Naive thymus-derived CD8-positive, alpha-beta T cell (primary cell): ENCODE results near the gene PARP15. TPM values are rescaled to one million over a fixed set of nuclear protein-coding genes. Genes with fewer than 3 reads are reported as not detected.
A peak's percentile ranks its signal among the peaks of the same experiment; 100 is the strongest.
"Not testable (repeated sequence)": the region's sequence is repeated elsewhere in the genome, so short reads cannot be mapped to it uniquely, and the experiment has no call there.

Experiments
- ATAC-seq, 2 donors: fragments of 150-1000 bp; cut with Tn5 transposase in 1 of 2; sonication (Bioruptor Pico), chemical (Tn5 transposase) in 1 of 2; 1 replicate in 1 of 2; 2 replicates in 1 of 2; pipeline ENCODE4 v1.10.0; 2021; ENCODE audit warnings: mild to moderate bottlenecking in 2 of 2, moderate library complexity in 2 of 2
- POLR2A ChIA-PET: fragments of 350-600 bp; sonication (Branson Sonifier 250); formaldehyde crosslinking; loops from one replicate; lab custom pipeline; 2021; ENCODE audit warnings: antibody characterized with exemption; lab: Charles Lee
- DNase-seq, 10 donors: peaks; one replicate each; pipeline versions ENCODE4 v3.0.0 to v3.0.0-alpha.2; 2020 to 2022
- H3K27ac Mint-ChIP-seq, 10 donors: one replicate each; pipeline ENCODE4 v1.8.0; 2020 to 2022; ENCODE audit warnings: mild to moderate bottlenecking in 10 of 10, mixed read lengths in 10 of 10, moderate library complexity in 4 of 10, inconsistent platforms in 1 of 10
- H3K27me3 Mint-ChIP-seq, 5 donors: one replicate each; pipeline ENCODE4 v1.8.0; 2021 to 2022; ENCODE audit warnings: mixed read lengths in 5 of 5
- H3K36me3 Mint-ChIP-seq, 3 donors: one replicate each; pipeline ENCODE4 v1.8.0; 2020 to 2022; ENCODE audit warnings: mixed read lengths in 3 of 3, mild to moderate bottlenecking in 2 of 3, inconsistent platforms in 1 of 3
- H3K4me1 Mint-ChIP-seq, 4 donors: one replicate each; pipeline ENCODE4 v1.8.0; 2021 to 2022; ENCODE audit warnings: mixed read lengths in 4 of 4
- H3K4me3 Mint-ChIP-seq, 10 donors: one replicate each; pipeline ENCODE4 v1.8.0; 2020 to 2022; ENCODE audit warnings: mild to moderate bottlenecking in 10 of 10, mixed read lengths in 10 of 10, moderate library complexity in 6 of 10, inconsistent platforms in 1 of 10
- H3K9me3 Mint-ChIP-seq, 9 donors: one replicate each; pipeline ENCODE4 v1.8.0; 2020 to 2022; ENCODE audit warnings: mixed read lengths in 9 of 9, mild to moderate bottlenecking in 3 of 9, inconsistent platforms in 1 of 9, moderate library complexity in 1 of 9
- polyA plus RNA-seq, 3 donors: library from polyadenylated mRNA; unstranded; fragments of 300-500 nt; fragmentation: Illumina TruSeq; gene quantifications; one replicate each; pipeline ENCODE4 v1.2.3, GENCODE V29; 2021
- total RNA-seq, 8 experiments: library from RNA in 2 of 8; stranded (reverse) in 2 of 8; gene quantifications; one replicate each; pipeline ENCODE4 v1.2.3 and lab custom pipeline; 2021 to 2026

PARP15 gene
- total and polyA plus RNA-seq, 5 experiments from 2014 or later: 5.4 to 61.9 (median 8.4) TPM

DNA sequence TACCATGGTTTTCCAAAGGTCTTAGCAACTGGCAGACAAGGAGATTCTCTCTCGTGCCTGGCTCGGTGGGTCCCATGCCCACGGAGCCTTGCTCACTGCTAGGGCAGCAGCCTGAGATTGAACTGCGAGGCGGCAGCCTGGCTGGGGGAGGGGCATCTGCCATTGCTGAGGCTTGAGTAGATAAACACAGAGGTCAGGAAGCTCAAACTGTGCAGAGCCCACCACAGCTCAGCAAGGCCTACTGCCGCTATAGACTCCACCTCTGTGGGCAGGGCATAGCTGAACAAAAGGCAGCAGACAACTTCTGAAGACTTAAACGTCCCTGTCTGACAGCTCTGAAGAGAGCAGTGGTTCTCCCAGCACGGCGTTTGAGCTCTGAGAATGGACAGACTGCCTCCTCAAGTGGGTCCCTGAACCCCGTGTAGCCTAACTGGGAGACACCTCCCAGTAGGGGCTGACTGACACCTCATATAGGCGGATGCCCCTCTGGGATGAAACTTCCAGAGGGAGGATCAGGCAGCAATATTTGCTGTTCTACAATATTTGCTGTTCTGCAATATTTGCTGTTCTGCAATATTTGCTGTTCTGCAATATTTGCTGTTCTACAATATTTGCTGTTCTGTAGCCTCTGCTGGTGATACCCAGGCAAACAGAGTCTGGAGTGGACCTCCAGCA, 73.9 kb downstream of the PARP15 start:
- H3K9me3 Mint-ChIP-seq, H3K36me3 Mint-ChIP-seq, POLR2A ChIA-PET, ATAC-seq: not testable (repeated sequence)
- peak in 2 of 10 donors; percentile 7 to 32 for DNase-seq
- Mint-ChIP-seq H3K4me3 (peak overlapping the region in 1 of 10 donors; percentile 19), H3K4me1 (peaks cover 1 to 12% (median 8%) of the 10 kb centered on the region in 4 donors), H3K27ac (peak overlapping the region in 3 of 10 donors; percentile 46 to 84 (median 81)), H3K27me3 (peaks cover 0 to 29% (median 1%) of the 10 kb centered on the region in 5 donors)

DNA sequence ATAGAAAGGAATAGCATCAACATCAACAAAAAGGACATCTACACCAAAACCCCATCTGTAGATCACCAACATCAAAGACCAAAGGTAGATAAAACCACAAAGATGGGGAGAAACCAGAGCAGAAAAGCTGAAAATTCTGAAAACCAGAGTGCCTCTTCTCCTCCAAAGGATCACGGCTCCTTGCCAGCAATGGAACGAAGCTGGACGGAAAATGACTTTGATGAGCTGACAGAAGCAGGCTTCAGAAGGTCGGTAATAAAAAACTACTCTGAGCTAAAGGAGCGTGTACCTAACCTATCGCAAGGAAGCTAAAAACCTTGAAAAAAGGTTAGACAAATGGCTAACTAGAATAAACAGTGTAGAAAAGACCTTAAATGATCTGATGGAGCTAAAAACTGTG, 74.5 kb downstream of the PARP15 start:
- Mint-ChIP-seq H3K27me3 (peaks cover 0 to 26% (median 1%) of the 10 kb centered on the region in 5 donors), H3K27ac (peak overlapping the region in 1 of 10 donors; percentile 3)
- POLR2A ChIA-PET, H3K4me3 Mint-ChIP-seq, H3K4me1 Mint-ChIP-seq, ATAC-seq, H3K9me3 Mint-ChIP-seq, H3K36me3 Mint-ChIP-seq, DNase-seq: not testable (repeated sequence)

DNA sequence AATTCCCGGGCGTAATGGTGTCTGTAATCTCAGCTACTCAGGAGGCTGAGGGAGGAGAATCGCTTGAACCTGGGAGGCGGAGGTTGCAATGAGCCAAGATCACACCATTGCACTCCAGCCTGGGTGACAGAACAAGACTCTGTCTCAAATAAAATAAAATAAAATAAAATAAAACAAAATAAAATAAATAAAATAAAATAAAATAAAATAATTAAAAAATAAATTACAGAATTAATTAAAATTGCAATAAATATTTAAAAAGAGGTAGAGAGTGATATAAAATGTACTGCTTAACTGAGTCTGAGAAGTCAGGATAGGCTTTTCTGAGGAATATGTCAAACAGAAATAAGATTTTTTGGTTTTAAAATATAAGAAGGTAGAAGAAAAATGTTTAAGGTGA, 80.9 kb downstream of the PARP15 start:
- POLR2A ChIA-PET, DNase-seq, H3K27ac Mint-ChIP-seq, ATAC-seq, H3K36me3 Mint-ChIP-seq, H3K4me3 Mint-ChIP-seq, H3K4me1 Mint-ChIP-seq: not testable (repeated sequence)
- Mint-ChIP-seq H3K9me3 (peaks cover 0 to 13% (median 4%) of the 10 kb centered on the region in 9 donors), H3K27me3 (peaks cover 0 to 14% (median 1%) of the 10 kb centered on the region in 5 donors)

DNA sequence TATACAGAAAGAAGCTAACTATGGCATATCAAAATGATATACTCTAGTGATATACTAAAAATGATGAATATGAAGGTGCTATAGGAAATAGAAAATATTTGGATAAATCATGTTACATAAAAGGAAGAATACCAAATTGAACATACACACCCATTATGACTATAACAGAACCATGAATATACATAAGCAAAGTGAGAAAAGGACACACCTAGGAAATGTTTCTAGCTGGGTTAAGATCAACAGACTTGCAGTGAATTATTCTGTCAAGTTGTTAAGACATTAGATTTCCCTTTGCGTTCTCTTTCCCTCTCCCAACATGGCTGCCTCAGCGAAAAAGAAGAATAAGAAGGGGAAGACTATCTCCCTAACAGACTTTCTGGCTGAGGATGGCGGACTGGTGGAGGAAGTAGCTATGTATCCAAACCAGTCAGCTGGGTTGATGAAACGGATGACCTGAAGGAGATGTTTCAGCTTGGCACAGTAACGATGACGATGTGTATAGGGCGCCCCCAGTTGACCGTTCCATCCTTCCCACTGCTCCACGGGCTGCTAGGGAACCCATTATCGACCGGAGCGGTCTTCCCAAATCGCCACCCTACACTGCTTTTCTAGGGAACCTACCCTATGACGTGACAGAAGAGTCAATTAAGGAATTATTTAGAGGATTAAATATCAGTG, 83.0 kb downstream of the PARP15 start:
- H3K27me3 Mint-ChIP-seq: peaks cover 0 to 8% (median 1%) of the 10 kb centered on the region in 5 donors
- peaks cover 0 to 13% (median 4%) of the 10 kb centered on the region in 9 donors for H3K9me3 Mint-ChIP-seq
- POLR2A ChIA-PET: no interaction called here
- ATAC-seq (no peak), DNase-seq (no peak)
- no peak overlapping the region for H3K4me3 Mint-ChIP-seq
- no peaks in the 10 kb centered on the region for H3K36me3 Mint-ChIP-seq
- H3K27ac Mint-ChIP-seq: peak overlapping the region in 1 of 10 donors; percentile 2
- H3K4me1 Mint-ChIP-seq: peaks cover 0 to 5% (median 0%) of the 10 kb centered on the region in 4 donors

DNA sequence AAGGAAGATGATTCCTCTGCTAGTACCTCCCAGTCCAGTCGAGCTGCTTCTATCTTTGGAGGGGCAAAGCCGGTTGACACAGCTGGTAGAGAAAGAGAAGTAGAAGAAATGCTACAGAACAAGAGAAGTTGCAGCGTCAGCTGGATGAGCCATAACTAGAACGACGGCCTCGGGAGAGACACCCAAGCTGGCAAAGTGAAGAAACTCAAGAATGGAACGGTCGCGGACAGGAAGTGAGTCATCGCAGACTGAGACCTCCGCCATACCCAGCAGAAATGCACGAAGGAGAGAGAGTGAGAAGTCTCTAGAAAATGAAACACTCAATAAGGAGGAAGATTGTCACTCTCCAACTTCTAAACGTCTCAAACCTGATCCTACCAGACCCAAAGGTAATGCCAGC, 84.2 kb downstream of the PARP15 start:
- Mint-ChIP-seq H3K9me3 (peaks cover 0 to 13% (median 4%) of the 10 kb centered on the region in 9 donors), H3K27me3 (peaks cover 0 to 8% (median 1%) of the 10 kb centered on the region in 5 donors), H3K36me3 (no peaks in the 10 kb centered on the region), H3K27ac (no peak overlapping the region), H3K4me1 (peaks cover 0 to 5% (median 0%) of the 10 kb centered on the region in 4 donors), H3K4me3 (peak overlapping the region in 1 of 10 donors; percentile 58)
- ATAC-seq (no peak), DNase-seq (no peak)
- POLR2A ChIA-PET: no interaction called here

DNA sequence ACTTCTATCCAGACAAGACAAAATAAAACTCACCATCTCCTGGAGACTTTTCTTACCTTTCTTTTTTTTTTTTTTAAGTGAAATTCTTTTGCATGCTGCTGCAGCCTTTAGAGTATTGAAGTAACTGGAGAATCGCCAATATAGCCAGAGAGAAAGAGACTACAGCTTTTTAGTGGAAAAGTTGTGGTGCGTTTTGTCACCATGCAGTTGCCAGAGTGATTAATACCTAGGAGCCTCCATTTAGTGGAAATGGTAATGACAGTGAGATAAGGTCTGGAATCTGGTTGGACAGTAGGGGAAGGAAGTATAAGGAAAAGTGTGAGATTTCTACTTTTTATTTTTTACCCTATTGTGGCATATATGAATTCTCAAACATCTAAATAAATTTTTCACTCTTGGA, 85.1 kb downstream of the PARP15 start:
- peaks cover 0 to 13% (median 4%) of the 10 kb centered on the region in 9 donors for H3K9me3 Mint-ChIP-seq
- no peak overlapping the region for H3K4me3 Mint-ChIP-seq
- no peak for ATAC-seq
- no peak for DNase-seq
- peaks cover 0 to 8% (median 1%) of the 10 kb centered on the region in 5 donors for H3K27me3 Mint-ChIP-seq
- no peak overlapping the region for H3K27ac Mint-ChIP-seq
- no peaks in the 10 kb centered on the region for H3K36me3 Mint-ChIP-seq
- H3K4me1 Mint-ChIP-seq: peaks cover 0 to 5% (median 0%) of the 10 kb centered on the region in 4 donors
- POLR2A ChIA-PET: interaction anchor here (0.6 kb wide), 1 partner anchor 96 kb away, joined by 5 read pairs; no protein-coding TSS in a partner anchor

DNA sequence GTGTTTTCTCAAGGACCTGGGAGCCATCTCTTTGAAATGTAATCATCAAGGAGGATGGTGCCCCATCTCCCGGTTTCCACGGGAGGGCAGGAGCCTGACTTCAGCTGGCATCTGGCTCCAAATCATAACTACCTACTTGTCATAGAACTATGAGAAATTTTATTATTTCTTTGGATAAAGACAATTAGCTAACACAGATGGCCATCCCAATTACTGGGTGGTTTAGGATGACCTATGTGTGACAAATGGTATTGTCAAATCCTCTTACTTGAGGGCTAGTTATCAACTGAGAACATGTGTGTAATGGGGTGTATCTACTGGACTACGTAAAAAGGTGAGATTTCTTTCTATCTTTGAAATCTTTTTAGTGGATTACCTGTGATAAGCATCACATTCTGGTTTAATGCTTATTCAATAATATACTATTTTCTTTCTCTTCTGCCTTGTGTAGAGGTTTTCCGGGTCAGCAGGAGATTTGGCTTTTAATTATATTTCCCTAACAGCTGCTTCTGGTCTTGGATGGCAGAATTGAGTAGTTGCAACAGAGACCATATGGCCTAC, 87.9 kb downstream of the PARP15 start:
- Mint-ChIP-seq H3K27ac (no peak overlapping the region), H3K27me3 (peaks cover 0 to 8% (median 0%) of the 10 kb centered on the region in 5 donors), H3K4me3 (no peak overlapping the region), H3K9me3 (peaks cover 0 to 13% (median 4%) of the 10 kb centered on the region in 9 donors), H3K4me1 (no peaks in the 10 kb centered on the region), H3K36me3 (no peaks in the 10 kb centered on the region)
- ATAC-seq: no peak
- DNase-seq: no peak
- POLR2A ChIA-PET: no interaction called here

DNA sequence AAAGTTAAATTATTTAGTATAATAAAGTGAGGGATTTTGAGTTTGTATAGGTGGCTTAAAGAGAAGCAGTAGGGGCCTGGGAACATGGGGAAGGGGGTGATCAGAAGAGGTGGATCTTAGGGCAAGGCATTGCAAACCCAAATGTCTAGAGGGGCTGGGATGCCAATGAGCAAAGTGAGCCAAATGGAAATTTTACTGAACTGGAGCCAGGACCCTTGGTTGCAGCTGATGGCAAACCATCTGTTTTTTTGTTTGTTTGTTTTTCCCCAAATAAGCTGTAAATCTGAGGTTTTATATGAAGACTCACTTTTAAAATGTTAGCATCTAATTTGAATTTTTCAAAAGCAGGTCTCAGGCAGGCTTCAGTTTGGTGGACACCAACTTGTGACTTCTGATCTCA, 88.4 kb downstream of the PARP15 start:
- peaks cover 0 to 7% (median 3%) of the 10 kb centered on the region in 9 donors for H3K9me3 Mint-ChIP-seq
- ATAC-seq (no peak), DNase-seq (no peak)
- H3K36me3 Mint-ChIP-seq: no peaks in the 10 kb centered on the region
- H3K27me3 Mint-ChIP-seq: peaks cover 0 to 6% (median 0%) of the 10 kb centered on the region in 5 donors
- no peaks in the 10 kb centered on the region for H3K4me1 Mint-ChIP-seq
- no peak overlapping the region for H3K27ac Mint-ChIP-seq
- H3K4me3 Mint-ChIP-seq: no peak overlapping the region
- POLR2A ChIA-PET: no interaction called here

DNA sequence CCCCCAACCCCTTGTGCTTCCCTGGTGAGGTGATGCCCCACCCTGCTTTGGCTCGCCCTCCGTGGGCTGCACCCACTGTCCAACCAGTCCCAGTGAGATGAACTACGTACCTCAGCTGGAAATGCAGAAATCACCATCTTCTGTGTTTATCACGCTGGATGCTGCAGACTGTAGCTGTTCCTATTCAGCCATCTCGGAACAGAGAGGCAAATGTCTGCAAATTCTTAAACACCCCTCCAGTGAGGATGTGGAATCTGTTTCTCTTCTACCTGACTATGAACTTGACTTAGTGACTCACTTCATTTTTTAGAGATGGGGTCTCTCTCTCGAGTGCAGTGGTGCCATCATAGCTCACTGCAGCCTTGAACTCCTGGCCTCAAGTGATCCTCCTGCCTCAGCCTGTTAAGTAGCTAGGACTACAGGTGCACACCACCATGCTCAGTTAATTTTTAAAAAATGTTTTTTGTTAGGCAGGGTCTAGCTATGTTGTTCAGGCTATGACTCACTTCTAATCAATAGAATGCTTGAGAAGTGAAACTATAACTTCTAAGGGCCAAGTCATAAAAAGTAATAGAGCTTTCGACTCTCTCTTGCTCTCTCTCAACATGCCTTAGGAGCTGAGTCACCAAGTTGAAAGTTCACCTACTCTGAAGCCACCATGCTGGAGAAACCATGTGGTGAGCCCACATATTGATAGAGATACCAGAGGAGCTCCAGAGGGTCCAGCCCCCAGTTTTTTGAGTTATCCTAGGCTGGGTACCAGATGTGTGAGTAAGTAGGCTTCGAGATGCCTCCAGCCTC, 91.7 kb downstream of the PARP15 start:
- DNase-seq (no peak), ATAC-seq (no peak)
- POLR2A ChIA-PET: no interaction called here
- H3K4me1 Mint-ChIP-seq: no peaks in the 10 kb centered on the region
- H3K9me3 Mint-ChIP-seq: peaks cover 0 to 3% (median 0%) of the 10 kb centered on the region in 9 donors
- H3K4me3 Mint-ChIP-seq: no peak overlapping the region
- peaks cover 0 to 2% (median 0%) of the 10 kb centered on the region in 5 donors for H3K27me3 Mint-ChIP-seq
- H3K27ac Mint-ChIP-seq: peak overlapping the region in 1 of 10 donors; percentile 28
- H3K36me3 Mint-ChIP-seq: no peaks in the 10 kb centered on the region

DNA sequence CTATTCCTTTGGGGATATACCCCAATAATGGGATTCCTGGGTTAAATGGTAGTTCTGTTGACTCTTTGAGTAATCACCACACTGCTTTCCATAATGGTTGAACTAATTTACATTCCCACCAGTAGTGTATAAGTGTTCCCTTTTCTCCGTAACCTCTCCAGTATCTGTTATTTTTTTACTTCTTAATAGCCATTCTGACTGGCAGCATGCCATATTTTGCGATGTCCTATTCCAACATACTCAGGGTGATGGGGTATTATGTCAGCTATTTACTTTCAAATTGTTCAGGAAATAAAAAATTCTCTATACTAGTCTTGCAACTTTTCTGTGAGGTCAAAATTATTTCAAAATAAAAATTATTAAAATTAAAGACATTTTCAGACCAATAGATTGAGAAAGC, 94.1 kb downstream of the PARP15 start:
- Mint-ChIP-seq H3K27ac (no peak overlapping the region), H3K36me3 (no peaks in the 10 kb centered on the region), H3K9me3 (peaks cover 0 to 3% (median 0%) of the 10 kb centered on the region in 9 donors), H3K4me3 (no peak overlapping the region), H3K4me1 (peaks cover 0 to 3% (median 0%) of the 10 kb centered on the region in 4 donors), H3K27me3 (peaks cover 0 to 2% (median 0%) of the 10 kb centered on the region in 5 donors)
- ATAC-seq (no peak), DNase-seq (no peak)
- POLR2A ChIA-PET: no interaction called here

DNA sequence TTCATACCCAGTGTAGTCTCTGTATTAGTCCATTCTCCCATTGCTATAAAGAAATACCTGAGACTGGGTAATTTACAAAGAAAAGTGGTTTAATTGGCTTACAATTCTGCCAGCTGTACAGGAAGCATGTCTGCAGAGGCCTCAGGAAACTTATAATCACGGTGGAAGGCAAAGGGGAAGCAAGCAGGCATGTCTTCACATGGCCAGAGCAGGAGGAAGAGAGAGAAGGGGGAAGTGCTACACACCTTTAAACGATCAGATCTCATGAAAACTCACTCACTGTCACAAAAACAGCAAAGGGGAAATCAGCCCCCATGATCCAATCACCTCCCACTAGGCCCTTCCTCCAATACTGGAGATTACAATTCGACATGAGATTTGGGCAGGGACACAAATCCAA, 96.9 kb downstream of the PARP15 start:
- no peaks in the 10 kb centered on the region for H3K36me3 Mint-ChIP-seq
- peak overlapping the region in 2 of 10 donors; percentile 54 to 68 for H3K27ac Mint-ChIP-seq
- no peaks in the 10 kb centered on the region for H3K27me3 Mint-ChIP-seq
- DNase-seq: no peak
- POLR2A ChIA-PET: no interaction called here
- ATAC-seq: no peak
- peaks cover 0 to 3% (median 0%) of the 10 kb centered on the region in 9 donors for H3K9me3 Mint-ChIP-seq
- H3K4me1 Mint-ChIP-seq: peaks cover 7 to 17% (median 12%) of the 10 kb centered on the region in 4 donors
- no peak overlapping the region for H3K4me3 Mint-ChIP-seq

DNA sequence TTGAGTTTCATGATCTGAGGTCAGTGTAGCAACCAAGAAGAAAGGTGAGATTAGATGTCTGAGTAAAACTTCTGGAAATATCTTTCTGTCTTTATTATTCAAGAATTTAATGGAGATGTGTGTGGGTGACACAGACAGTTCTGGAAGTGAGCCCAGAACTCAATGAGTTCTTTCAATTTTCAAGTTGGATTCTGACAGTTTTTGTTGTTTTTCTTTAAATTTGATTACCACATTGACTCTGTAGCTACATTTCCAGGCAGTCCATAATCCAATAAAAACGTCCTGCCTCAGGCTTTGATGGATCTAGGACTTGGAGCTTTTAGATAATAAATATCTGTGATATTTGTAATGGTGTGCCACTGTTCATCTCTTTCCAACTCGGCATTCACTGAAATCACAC, 99.3 kb downstream of the PARP15 start:
- no peaks in the 10 kb centered on the region for H3K36me3 Mint-ChIP-seq
- DNase-seq: no peak
- H3K4me1 Mint-ChIP-seq: peaks cover 23 to 39% (median 32%) of the 10 kb centered on the region in 4 donors
- POLR2A ChIA-PET: interaction anchor here (0.6 kb wide), 1 partner anchor 77 kb away, joined by 5 read pairs; no protein-coding TSS in a partner anchor
- no peak overlapping the region for H3K27ac Mint-ChIP-seq
- no peak overlapping the region for H3K4me3 Mint-ChIP-seq
- H3K27me3 Mint-ChIP-seq: no peaks in the 10 kb centered on the region
- H3K9me3 Mint-ChIP-seq: peaks cover 0 to 3% (median 0%) of the 10 kb centered on the region in 9 donors
- ATAC-seq: no peak
